Heart left ventricle (tissue), 16 donors: ENCODE results near the gene CFP. TPM values are rescaled to one million over a fixed set of nuclear protein-coding genes. Genes with fewer than 3 reads are reported as not detected.

ENCODE experiments used
- ATAC-seq, 4 donors: fragments of 200-7000 bp; cut with Tn5 transposase; one replicate each; pipeline ENCODE4 v1.9.1; 2020 to 2022; ENCODE audit warnings: moderate library complexity in 4 of 4, mild to moderate bottlenecking in 3 of 4, moderate number of reproducible peaks in 1 of 4
- DNase-seq, 5 donors: peaks; one replicate each; pipeline ENCODE4 v3.0.0-alpha.2; 2020
- H3K27ac ChIP-seq, 12 donors: fragments of 200-600 bp; sonication (generic) in 4 of 12; one replicate each; pipeline versions ENCODE4 v1.5.0 to v1.8.0; 2016 to 2022; ENCODE audit warnings: mild to moderate bottlenecking in 2 of 12
- H3K27me3 ChIP-seq, 9 donors: fragments of 200-600 bp; sonication (generic) in 2 of 9; one replicate each; pipeline versions ENCODE4 v1.5.1 to v1.8.0; 2016 to 2022; ENCODE audit warnings: mild to moderate bottlenecking in 3 of 9
- H3K36me3 ChIP-seq, 9 donors: fragments of 200-600 bp; sonication (generic) in 2 of 9; one replicate each; pipeline versions ENCODE4 v1.5.0 to v1.8.0; 2018 to 2022; ENCODE audit warnings: mild to moderate bottlenecking in 2 of 9
- H3K4me1 ChIP-seq, 12 donors: fragments of 200-600 bp; sonication (generic) in 4 of 12; one replicate each; pipeline versions ENCODE4 v1.5.0 to v1.8.0; 2016 to 2022; ENCODE audit warnings: mild to moderate bottlenecking in 3 of 12
- H3K4me3 ChIP-seq, 12 donors: fragments of 200-600 bp; sonication (generic) in 4 of 12; one replicate each; pipeline versions ENCODE4 v1.5.0 to v1.8.0; 2017 to 2022; ENCODE audit warnings: mild to moderate bottlenecking in 9 of 12, moderate library complexity in 4 of 12
- H3K9me3 ChIP-seq, 12 donors: fragments of 200-600 bp; sonication (generic) in 4 of 12; one replicate each; pipeline versions ENCODE4 v1.5.0 to v1.8.0; 2016 to 2022; ENCODE audit warnings: mild to moderate bottlenecking in 1 of 12
- POLR2A ChIP-seq, 2 donors: fragments of 450-650 bp; IDR thresholded peaks; one replicate each; pipeline ENCODE4 v1.6.1; 2017; ENCODE audit warnings: antibody characterized with exemption in 2 of 2, mild to moderate bottlenecking in 2 of 2, moderate library complexity in 2 of 2
- WGBS, 4 donors: extraction: QIAGEN DNeasy Blood & Tissue Kit in 2 of 4; methylation state at CpG; one replicate each; pipeline versions ENCODE4 v1.1.5 to v1.1.7; 2013 to 2018; 5-methylcytosine and 5-hydroxymethylcytosine counted together
- intact Hi-C, 10 donors: fragments of 100-400 bp; cut with DNase I; formaldehyde crosslinking; loops; one replicate each; pipeline versions ENCODE4 v1.11.1 to v1.14.2; 2022
- polyA plus RNA-seq, 2 donors: library from polyadenylated mRNA; stranded (reverse); fragments of 200-250 nt; gene quantifications; one replicate each; pipeline ENCODE4 v1.2.3, GENCODE V29; 2013
- total RNA-seq, 9 donors: library from RNA; depleted of rRNA in 2 of 9; stranded (reverse); fragments of >200 nt in 2 of 9; fragmentation: NEBNext Ultra II Directional in 3 of 9; extraction: Animal tissue kit (Norgen Biotek cat#: 25700) in 3 of 9; gene quantifications; one replicate each; pipeline versions ENCODE4 v1.1.0 to v1.2.4, GENCODE V29; 2016 to 2023
- TF ChIP-seq, protein P1 (sequence below), 12 donors: fragments of 200-600 bp; sonication (generic) in 4 of 12; IDR thresholded peaks; one replicate each; pipeline versions ENCODE4 v1.5.0 to v1.8.0; 2018 to 2022; ENCODE audit warnings: antibody characterized with exemption in 12 of 12, mild to moderate bottlenecking in 5 of 12
- donor health status: ischemic (EF 13 %, LVEDD 7.1; RV severe dilation, severe dysfunction).
- donor health status: healthy with polysubstance abuse.
- donor health status: DM: no; HTN: yes; CAD: no.
- donor health status: DM: no; HTN: no; CAD: no.
- donor health status: ischemic (EF 25% LVEDD 6.9; RV normal size, moderate dysfunction).
- donor health status: ischemic (EF 25% LVEDD 5.7; RV mildly dilated, moderate dysfunction).
- donor health status: healthy.
- donor health status: DM: yes; HTN: yes; CAD: no.
- donor health status: ischemic (EF 35%, LVEDD 5.7; RV mildly dilated, moderate dysfunction).
- donor health status: nonischemic (EF 11% LVEDD 7.7; RV severe dilation, severe dysfunction).
- donor health status: DM: yes; HTN: yes; CAD: no.
- donor health status: PGD.
- donor health status: ischemic (EF 29% LVEDD 5.4; RV normal size, mild dysfunction).
- donor health status: nonischemic (EF 23%, LVEDD 6.1; RV moderate dilation, normal function).

The CFP gene
- total and polyA plus RNA-seq, 11 donors = 0.98 to 24.7 (median 1.8) TPM

- peak; percentile 19 to 84 (median 48) for ATAC-seq
- Histone ChIP-seq H3K9me3 (peaks cover 0 to 8% (median 0%) of the 10 kb centered on the region in 12 donors), H3K27ac (peak overlapping the region in 4 of 12 donors; percentile 10 to 52 (median 30)), H3K36me3 (peaks cover 0 to 24% (median 19%) of the 10 kb centered on the region in 9 donors), H3K27me3 (peaks cover 0 to 4% (median 0%) of the 10 kb centered on the region in 9 donors), H3K4me1 (peaks cover 0 to 11% (median 4%) of the 10 kb centered on the region in 12 donors), H3K4me3 (no peak overlapping the region)
- DNase-seq = no peak
- TF ChIP-seq, protein P1, sequence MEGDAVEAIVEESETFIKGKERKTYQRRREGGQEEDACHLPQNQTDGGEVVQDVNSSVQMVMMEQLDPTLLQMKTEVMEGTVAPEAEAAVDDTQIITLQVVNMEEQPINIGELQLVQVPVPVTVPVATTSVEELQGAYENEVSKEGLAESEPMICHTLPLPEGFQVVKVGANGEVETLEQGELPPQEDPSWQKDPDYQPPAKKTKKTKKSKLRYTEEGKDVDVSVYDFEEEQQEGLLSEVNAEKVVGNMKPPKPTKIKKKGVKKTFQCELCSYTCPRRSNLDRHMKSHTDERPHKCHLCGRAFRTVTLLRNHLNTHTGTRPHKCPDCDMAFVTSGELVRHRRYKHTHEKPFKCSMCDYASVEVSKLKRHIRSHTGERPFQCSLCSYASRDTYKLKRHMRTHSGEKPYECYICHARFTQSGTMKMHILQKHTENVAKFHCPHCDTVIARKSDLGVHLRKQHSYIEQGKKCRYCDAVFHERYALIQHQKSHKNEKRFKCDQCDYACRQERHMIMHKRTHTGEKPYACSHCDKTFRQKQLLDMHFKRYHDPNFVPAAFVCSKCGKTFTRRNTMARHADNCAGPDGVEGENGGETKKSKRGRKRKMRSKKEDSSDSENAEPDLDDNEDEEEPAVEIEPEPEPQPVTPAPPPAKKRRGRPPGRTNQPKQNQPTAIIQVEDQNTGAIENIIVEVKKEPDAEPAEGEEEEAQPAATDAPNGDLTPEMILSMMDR (IDR thresholded peaks at IDR 0.05) = peak in 10 of 12 donors; percentile 10 to 49 (median 32)
- TF ChIP-seq POLR2A (IDR thresholded peaks at IDR 0.05) = no peak
- intact Hi-C loops = loop anchor here in 7 of 10 donors (5.0 to 10.0 kb wide), 6 partner anchors 59 to 449 kb away; partner anchors contain the start of genes ARAF (in 5 of the 7), UBA1 (in 2 of the 7) and TIMP1 (in 1 of the 7)
- 11 to 31% (median 21%) methylated on average over 2 of the region's 2 CpGs for WGBS, 4 donors
Observed at GRCh38 chrX:47643926-47644325, 14.2 kb upstream of the CFP start.

- intact Hi-C loops = loop anchor here in 1 of 10 donors (10.0 kb wide), 1 partner anchor 74 kb away; the partner anchor contains the start of gene ARAF
- Histone ChIP-seq H3K27me3 (no peaks in the 10 kb centered on the region), H3K4me1 (peaks cover 0 to 6% (median 0%) of the 10 kb centered on the region in 12 donors), H3K9me3 (peaks cover 0 to 8% (median 0%) of the 10 kb centered on the region in 12 donors), H3K4me3 (no peak overlapping the region), H3K27ac (no peak overlapping the region), H3K36me3 (peaks cover 0 to 63% (median 34%) of the 10 kb centered on the region in 9 donors)
- 86 to 94% (median 91%) methylated on average over 11 to 14 of the region's 14 CpGs for WGBS, 4 donors
- ATAC-seq (no peak), DNase-seq (no peak)
- TF ChIP-seq, protein P1 (IDR thresholded peaks at IDR 0.05) = no peak
- TF ChIP-seq POLR2A (IDR thresholded peaks at IDR 0.05) = no peak
Observed at GRCh38 chrX:47638816-47639215, 9.1 kb upstream of the CFP start.

DNA sequence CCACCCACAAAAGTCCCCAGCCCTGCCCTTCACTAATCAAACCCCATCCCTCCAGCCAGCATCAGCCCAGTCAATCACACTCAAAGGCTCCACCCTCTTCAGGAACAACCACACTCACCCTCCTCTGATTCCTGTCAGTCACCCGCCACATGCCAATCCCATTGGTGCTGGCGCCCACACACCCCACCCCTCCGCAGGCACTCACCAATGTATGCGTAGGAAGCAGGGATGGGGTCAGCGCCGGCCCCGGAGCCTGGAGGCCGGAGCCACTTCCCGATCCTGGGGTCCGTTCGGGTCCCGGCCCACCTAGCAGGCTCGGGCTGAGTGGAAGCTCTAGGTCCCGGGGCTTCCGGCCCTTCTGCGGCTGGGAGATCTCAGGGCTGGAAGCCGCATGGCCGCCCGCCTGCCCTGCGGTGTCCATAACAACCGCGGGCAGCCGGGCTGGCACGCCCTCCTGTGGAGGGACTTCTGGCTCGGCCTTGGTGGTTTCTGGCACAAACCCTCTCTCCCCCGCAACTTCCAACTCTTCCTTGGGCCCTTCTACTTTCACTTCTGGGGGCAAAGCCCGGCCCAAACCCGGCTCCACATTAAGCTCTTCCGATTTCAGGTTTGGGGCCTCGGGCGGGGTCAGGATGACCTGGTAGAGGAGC, 7.9 kb upstream of the CFP start:
- ATAC-seq = peak in 3 of 4 donors; percentile 83 to 92 (median 85)
- H3K27ac ChIP-seq = no peak overlapping the region
- TF ChIP-seq, protein P1 (IDR thresholded peaks at IDR 0.05) = peak in 2 of 12 donors; percentile 4 to 24
- TF ChIP-seq POLR2A (IDR thresholded peaks at IDR 0.05) = no peak
- intact Hi-C loops = loop anchor here in 1 of 10 donors (10.0 kb wide), 1 partner anchor 73 kb away; the partner anchor contains the start of gene ARAF
- H3K9me3 ChIP-seq = peaks cover 0 to 8% (median 0%) of the 10 kb centered on the region in 12 donors
- WGBS, 4 donors = 43 to 76% (median 64%) methylated on average over 23 to 31 of the region's 31 CpGs
- H3K4me3 ChIP-seq = peak overlapping the region in 6 of 12 donors; percentile 21 to 49 (median 40)
- peaks cover 0 to 4% (median 0%) of the 10 kb centered on the region in 12 donors for H3K4me1 ChIP-seq
- DNase-seq = peak in 4 of 5 donors; percentile 33 to 54 (median 42)
- no peaks in the 10 kb centered on the region for H3K27me3 ChIP-seq
- H3K36me3 ChIP-seq = peaks cover 0 to 63% (median 34%) of the 10 kb centered on the region in 9 donors
